ENCODE measurements around the gene EML6.

The EML6 gene

DNA sequence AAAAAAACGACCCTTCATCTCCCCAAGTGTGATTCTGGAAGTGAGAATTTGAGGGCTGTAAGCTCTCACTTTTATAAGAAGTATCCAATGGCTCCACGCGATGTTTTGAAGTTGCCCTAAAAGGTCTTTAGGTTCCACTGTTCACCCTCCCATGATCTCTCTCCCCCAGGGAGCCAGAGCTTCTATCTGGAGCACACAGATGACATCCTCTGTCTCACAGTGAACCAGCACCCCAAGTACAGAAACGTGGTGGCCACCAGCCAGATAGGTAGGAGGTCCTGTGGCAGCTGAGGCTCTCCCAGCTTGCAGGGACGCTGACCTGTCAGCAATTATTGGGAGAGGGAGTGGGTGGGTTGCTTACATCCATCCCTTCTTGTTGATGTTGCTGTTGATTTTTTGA lies 229.0 kb downstream of the EML6 start:
- H3K4me3 ChIP-seq (ENCODE audit: low read depth, low read length): no peak overlapping the region
- TF ChIP-seq, protein P1, sequence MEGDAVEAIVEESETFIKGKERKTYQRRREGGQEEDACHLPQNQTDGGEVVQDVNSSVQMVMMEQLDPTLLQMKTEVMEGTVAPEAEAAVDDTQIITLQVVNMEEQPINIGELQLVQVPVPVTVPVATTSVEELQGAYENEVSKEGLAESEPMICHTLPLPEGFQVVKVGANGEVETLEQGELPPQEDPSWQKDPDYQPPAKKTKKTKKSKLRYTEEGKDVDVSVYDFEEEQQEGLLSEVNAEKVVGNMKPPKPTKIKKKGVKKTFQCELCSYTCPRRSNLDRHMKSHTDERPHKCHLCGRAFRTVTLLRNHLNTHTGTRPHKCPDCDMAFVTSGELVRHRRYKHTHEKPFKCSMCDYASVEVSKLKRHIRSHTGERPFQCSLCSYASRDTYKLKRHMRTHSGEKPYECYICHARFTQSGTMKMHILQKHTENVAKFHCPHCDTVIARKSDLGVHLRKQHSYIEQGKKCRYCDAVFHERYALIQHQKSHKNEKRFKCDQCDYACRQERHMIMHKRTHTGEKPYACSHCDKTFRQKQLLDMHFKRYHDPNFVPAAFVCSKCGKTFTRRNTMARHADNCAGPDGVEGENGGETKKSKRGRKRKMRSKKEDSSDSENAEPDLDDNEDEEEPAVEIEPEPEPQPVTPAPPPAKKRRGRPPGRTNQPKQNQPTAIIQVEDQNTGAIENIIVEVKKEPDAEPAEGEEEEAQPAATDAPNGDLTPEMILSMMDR (IDR thresholded peaks at IDR 0.05; ENCODE audit: low read depth, low read length): no peak

DNA sequence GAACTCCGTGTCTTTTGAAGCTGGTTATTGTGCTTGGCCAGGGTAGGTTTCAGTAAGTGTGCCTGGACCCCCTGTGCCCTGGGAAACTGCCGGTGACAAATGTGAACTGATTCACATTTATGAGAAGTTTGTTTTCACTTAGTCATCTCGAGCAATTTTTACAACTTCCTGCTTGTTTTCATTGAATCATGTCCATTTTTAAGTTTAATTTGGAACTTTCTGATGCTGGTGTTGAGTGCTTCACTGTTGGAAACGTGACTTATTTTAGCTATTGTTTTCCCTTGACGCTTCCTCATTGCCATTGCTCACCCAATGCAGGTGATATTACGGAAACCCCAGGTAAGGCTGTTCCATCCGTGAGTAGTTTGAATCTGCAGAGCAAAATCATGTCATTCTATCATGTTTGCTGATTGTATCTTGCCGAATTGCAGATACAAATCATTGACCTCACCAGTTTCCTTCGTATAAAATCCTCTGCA lies 229.6 kb downstream of the EML6 start:
- H3K4me3 ChIP-seq (ENCODE audit: low read depth, low read length): no peak overlapping the region
- TF ChIP-seq, protein P1 (IDR thresholded peaks at IDR 0.05; ENCODE audit: low read depth, low read length): no peak

DNA sequence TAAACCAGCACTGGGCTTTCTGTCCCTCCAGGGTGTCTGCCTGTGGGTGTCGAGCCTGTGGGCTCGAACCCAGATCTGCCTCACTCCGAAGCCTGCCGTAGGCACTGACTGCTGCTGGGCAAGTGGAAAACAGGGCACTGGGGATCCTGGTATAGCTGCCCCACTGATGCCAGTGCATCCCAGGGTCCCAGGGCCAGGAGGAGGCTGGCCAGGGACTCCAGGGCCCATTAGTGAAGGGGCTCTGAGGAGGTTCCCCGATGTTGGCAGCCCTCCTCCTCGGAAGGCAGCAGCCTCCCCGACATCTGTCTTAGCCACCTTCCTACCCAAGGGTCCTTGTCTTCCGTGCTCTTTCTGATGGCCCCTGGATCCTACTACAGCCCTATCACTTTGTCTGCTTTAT lies 230.7 kb downstream of the EML6 start:
- TF ChIP-seq, protein P1 (IDR thresholded peaks at IDR 0.05; ENCODE audit: low read depth, low read length): no peak
- H3K4me3 ChIP-seq (ENCODE audit: low read depth, low read length): no peak overlapping the region

DNA sequence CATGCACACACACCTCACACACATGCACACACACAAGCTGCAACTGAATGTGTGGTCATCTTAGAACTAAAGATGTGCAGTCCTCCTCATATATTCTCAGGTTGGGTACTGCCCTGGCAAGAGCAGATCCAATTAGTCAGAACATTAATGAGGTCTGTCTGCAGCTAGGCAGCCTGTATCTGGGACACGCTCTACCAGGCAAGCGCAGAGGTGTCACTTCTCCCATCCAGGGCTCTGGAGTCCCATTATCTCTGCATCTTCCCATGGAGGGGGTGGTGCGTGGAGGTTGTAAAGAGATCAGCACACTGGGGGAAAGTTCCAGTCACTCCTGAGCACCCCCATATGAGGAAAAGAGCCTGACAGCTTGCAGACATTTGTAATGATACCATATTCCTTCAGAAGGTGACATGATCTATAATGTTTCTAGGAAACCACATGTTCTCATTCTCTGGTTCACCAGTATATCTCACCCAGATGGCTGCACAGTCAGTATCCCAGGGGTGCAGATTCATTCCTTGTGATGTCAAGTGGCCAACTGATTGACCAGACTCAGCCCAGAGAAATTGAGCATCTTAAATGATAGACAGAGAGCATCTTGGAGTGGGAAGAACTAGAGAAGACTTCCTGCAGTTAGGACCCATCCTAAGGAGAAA lies 231.4 kb downstream of the EML6 start:
- TF ChIP-seq, protein P1 (IDR thresholded peaks at IDR 0.05; ENCODE audit: low read depth, low read length): no peak
- no peak overlapping the region for H3K4me3 ChIP-seq (ENCODE audit: low read depth, low read length)

DNA sequence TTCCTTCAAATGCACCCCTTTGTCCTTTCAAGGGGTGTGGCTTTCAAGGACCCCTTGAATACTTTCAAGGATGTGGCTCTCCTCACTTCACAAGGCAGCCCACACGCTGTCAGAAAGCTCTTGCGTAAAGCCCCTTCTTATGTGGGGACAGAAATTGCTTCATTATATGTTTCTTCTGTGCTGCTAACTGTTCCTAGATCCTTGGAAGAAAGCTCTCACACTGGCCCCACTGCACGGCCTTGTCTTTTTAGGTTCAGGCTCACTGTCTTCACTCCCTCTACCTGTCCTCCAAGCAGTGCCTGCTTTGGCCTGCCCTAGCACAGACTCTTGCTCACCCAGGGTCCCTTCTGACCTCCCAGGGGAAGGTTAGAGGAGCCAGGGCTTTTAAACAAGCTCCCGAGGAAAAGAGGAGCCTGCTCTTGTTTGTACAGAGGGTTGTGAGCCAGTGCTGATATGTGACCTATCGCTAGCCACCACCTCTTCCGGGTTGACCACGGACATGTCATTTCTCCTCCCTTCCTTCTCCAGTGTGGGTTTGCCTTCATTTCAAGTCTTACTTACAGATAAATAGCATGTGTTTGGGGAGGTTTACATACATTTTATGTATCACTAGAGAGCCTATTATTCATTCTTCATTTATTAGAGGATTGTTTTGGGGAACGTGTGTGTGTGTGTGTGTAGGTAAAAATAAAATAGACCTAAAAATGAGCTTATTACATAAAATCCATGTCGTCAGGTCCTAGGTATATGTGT lies 232.1 kb downstream of the EML6 start:
- no peak overlapping the region for H3K4me3 ChIP-seq (ENCODE audit: low read depth, low read length)
- TF ChIP-seq, protein P1 (IDR thresholded peaks at IDR 0.05; ENCODE audit: low read depth, low read length): no peak

DNA sequence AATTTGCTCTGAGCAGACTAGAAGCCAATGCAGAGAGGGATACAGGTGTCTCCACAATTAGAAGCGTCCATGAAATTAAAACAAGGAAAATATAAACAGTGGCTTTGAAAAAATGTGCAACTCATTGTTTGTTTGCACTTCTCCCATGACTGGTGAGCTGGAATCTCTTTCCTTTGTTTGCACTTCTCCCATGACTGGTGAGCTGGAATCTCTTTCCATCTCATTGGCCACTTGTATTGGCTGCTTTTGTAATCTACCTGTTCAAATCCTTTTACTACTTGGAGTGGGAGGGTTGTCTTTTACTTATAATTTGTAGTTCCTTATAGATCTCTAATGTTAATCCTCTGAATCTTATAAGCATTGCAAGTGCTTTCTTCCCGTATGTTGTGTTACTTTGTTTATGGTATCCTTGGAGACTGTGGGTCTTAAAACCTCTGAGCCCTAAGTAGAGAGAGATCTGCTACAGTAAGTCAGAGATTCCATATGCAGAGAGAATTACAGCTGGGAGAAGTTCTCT lies 232.7 kb downstream of the EML6 start:
- H3K4me3 ChIP-seq (ENCODE audit: low read depth, low read length): no peak overlapping the region
- TF ChIP-seq, protein P1 (IDR thresholded peaks at IDR 0.05; ENCODE audit: low read depth, low read length): no peak
